HT-29 (cell line): ENCODE results near the gene MIAT. TPM values are rescaled to one million over a fixed set of nuclear protein-coding genes. Genes with fewer than 3 reads are reported as not detected.
"Not testable (repeated sequence)": the region's sequence is repeated elsewhere in the genome, so short reads cannot be mapped to it uniquely, and the experiment has no call there.

Experiments used
- DNase-seq: peaks from one replicate; pipeline ENCODE4 v3.0.0-alpha.2; 2015; ENCODE audit warnings: low spot score
- total RNA-seq: library from RNA; depleted of rRNA; stranded (reverse); fragments of >200 nt; shearing (Covaris generic); gene quantifications from 2 replicates; pipeline ENCODE4 v1.2.3, GENCODE V29; 2014

Gene MIAT
- total RNA-seq, 1 experiment from 2014 or later = 0.23 TPM

GRCh38 chr22:26700462-26700861 lies 43.1 kb downstream of the MIAT start:
- no peak for DNase-seq

DNA sequence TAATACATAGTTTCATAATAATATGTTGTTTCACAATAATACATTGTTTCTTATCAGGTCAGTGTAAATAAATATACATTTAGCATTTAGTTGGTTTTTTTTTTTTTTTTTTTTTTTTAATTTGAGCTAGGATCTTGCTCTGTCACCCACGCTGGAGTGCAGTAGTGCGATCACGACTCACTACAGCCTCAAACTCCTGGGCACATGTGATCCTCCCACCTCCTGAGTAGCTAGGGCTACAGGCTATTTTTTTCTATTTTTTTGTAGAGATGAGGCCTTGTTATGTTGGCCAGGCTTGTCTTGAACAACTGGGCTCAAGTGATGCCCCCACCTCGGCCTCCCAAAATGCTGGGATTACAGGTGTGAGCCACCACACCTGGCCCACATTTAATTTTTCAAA lies 43.5 kb downstream of the MIAT start:
- no peak for DNase-seq

- no peak for DNase-seq
Measured at GRCh38 chr22:26701323-26701722, 43.9 kb downstream of the MIAT start.

- DNase-seq = no peak
Measured at GRCh38 chr22:26702906-26703830, 45.8 kb downstream of the MIAT start.

DNA sequence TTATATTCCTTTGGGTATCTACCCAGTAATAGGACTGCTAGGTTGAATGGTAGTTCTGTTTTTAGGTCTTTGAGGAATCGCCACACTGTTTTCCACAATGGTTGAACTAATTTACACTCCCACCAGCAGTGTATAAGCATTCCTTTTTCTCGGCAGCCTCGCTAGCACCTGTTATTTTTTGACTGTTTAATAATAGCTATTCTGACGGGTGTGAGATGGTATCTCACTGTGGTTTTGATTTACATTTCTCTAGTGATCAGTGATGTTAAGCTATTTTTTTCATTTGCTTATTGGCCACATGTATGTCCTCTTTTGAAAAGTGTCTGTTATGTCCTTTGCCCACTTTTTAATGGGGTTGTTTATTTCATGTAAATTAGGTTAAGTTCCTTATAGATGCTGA lies 48.0 kb downstream of the MIAT start:
- DNase-seq = not testable (repeated sequence)

GRCh38 chr22:26707090-26707489 lies 49.7 kb downstream of the MIAT start:
- no peak for DNase-seq

DNA sequence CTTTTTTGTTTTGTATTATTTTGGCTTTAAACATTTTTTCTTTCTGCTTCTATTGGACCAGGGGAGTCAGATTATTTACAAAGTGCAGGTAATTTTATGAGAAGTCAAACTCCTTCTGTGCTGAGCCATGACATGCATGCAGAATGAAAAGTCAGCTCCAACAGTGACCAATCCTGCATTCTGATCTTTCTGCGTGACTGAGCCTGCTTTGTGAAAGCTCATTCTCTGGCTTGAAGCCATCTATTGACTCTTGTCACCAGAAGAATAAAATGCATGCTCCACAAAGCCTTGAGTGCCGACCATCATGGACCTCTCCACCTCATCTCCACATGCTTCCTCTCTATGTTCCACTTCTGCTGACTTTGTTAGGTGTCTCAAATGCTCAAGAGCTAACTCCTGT lies 50.2 kb downstream of the MIAT start:
- no peak for DNase-seq

DNA sequence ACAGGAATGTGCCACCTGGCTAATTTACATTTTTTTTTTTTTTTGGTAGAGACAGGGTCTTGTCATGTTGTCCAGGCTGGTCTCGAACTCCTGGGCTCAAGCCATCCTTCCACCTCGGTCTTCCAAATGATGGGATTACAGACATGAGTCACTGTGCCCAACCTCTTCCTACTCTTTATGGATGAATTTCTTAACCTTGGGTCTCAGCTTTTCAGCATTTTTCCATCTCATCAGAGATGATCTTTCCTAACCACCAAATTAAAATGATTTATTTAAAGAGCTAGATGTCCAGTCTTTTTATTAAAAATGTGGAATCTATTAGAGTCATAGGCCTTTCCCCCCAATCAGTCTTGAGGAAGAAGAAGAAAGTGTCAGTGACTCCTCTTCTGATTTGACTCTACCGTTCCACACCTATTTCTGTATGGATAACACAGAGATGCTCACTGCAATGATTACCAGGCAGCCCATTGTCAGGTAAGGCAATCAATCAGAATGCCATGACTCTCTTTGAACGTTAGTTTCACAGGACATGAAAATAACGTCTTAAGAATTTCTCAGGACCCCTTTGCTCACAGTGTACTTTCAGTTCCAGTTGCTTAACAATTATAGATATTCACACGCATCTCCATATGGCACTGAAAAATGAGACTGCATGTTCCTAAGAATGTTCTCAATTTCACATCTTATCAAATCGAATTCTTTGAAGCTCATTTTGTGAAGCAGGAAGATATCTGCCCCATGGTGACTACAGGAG lies 51.0 kb downstream of the MIAT start:
- DNase-seq = no peak

DNA sequence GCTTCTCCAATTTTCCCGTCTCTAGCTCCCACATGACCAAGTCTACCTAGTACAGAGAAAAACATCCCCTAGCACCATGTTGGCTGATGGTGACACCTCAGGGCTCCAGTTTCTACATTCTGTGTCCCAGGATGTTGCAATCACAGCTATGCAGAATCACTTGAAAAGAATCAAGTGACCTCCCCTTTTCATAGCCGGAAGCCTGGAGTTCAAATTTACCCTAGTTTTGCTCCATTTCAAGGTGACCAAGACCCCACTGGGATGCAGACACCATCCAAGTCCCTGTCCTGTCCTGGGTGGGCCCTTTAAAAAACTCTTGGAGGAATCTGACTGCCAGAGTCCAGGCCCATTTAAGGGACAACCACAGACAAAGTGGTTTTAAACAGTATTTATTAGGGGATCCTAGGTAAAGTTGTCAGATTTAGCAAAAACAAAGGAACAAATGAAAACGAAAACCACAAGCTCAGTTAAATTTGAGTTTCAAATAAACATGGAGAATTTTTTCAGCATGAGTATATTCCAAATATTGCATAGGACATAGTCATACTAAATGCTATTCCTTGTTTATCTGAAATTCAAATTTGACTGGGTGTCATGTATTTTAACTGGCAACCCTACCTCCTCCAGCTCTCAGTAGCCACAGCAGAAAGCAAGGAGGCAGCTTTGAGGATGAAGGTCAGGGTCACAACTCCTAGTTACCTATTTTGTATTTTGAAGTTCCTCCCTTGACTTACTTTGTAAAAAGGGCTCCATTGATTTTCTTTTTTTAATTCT lies 52.4 kb downstream of the MIAT start:
- no peak for DNase-seq

DNA sequence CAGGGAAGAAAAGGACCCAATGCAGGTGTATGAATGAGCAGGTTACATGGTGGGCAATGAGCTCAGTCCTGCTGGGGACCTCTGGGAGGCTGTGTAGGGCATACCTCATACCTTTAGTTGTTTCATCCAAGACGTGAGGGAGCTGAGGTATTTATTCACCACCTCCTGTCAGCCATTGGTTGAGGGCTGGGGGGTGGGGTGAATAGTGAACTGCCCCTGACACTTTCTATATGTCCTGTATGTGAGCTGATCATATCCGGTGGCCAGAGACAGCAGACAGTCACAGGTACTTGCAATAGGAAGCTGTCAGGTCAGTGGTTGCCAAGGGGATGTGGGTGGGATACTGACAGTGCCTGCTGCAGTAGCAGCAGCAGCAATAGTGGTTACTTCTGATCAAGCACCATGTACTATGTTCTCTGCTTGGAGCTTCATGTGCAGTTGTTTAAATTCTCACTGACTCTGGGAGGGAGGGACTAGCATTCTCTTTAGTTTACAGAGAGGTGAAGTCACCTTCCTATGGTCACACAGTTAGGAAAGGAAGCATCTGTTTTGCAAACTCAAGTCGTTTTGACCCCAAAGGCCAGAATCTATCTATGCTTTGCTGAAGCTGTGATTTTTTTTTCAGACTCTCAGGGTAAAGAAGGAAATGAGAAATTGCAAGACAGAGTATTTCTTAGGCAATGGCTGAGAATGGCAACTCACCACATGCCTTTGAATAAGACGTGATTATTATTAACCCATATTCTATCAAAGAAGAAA lies 54.0 kb downstream of the MIAT start:
- DNase-seq = no peak

DNA sequence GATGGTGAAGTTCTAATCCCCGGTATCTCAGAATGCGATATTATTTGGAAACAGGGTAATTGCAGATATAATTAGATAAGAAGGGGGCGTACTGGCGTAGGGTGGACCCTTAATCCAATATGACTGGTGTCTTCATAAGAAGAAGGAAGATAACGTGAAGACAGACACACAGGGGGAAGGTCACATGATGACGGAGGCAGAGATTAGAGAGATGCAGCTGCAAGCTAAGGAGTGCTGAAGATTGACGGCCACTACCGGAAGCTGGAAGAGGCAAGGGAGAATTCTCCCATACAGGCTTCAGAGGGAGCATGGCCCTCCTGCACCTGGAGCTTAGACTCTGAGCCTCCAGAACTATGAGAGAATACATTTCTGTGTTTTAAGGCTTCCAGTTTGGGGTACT lies 54.8 kb downstream of the MIAT start:
- no peak for DNase-seq

DNA sequence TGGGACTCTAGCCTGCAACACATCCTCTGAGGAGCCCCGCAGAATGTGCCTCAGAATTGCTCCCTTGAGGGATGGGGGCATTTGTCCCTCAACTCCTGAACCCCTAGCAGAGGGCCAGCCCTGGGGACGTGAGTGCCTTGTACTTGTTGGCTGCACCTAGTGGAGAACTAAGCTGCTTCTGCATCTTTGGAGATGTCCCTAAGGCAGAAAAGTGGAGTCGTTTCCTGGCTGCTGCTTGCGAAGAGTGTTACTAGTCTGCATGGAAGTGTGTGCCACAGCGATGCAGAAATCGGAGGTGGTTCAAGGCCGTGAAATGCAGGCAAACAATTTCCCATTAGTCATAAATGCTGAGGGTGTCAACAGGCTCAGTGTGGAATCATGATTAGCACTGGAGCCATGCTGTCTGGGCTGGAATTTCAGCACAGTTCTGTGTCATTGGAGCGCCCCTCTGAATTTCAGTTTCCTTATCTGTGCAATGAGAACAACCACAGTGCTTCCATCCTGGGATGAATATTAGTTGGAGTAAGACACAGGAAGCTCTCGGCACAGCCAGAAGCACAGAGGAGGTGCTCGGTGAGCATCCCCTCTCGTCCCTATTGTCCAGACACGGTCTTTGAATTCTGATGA lies 56.5 kb downstream of the MIAT start:
- DNase-seq = no peak

DNA sequence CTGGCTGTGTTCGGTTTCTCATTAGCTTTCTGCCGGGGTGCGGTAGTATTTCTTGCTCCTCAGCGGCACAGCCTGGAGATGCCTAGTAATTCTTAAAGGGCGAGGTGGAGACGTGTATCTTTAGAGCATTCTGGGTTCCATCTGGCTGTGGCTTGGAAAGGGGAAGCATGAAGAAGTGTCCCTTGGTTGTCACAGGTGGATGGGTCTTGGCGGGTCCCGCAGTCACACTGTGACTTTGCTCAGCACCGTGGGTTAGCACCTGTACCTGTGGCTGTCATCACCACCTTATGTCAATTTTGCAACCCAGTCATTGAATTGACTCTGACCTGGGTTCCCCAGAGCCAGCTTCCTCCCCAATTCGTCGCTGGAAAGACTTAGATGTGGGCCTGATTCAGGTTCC lies 57.6 kb downstream of the MIAT start:
- DNase-seq = no peak

DNA sequence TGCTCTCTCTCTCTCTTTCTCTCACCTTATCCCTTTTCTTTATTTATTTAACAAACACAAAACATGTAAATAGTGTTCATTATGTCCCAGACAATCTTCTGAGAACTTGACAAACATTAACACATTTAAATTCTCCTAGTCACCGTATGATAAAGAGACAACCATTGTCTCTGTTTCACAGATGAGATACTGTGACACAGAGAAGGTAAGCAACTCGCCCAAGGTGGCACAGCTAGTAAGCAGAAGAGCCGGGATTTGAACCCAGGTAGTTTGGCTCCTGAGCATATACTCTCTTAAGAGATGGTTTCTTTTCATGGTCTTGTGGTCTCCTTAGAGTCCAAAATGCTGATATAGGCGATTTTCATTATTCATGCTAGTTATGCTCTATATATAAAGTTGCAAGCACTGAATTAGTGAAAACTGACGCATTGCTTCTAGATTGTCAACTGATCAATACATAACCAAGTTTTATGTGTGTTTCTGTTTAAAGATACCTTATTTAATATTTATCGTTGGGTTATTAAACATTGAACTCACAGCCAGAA lies 58.1 kb downstream of the MIAT start:
- DNase-seq = no peak

DNA sequence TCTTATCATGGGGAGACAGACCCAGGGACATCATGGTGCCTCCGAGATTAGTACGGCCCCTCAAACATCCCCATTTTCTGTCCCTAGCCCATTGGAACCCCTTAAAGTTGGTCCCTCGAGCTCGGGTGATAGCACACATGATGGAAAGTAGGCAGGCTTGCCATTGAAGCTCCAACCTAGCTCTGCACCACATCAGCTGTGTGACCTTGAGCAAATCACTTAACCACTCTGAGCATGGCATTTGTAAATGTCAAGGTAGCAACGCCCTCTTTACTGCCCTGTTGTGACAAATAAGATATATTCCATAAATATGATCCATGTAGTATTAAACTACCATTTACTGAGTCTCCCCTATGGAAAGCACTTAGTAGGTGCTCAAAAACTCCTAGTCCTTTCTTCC lies 61.1 kb downstream of the MIAT start:
- no peak for DNase-seq

- no peak for DNase-seq
Measured at GRCh38 chr22:26718905-26719304, 61.5 kb downstream of the MIAT start.

DNA sequence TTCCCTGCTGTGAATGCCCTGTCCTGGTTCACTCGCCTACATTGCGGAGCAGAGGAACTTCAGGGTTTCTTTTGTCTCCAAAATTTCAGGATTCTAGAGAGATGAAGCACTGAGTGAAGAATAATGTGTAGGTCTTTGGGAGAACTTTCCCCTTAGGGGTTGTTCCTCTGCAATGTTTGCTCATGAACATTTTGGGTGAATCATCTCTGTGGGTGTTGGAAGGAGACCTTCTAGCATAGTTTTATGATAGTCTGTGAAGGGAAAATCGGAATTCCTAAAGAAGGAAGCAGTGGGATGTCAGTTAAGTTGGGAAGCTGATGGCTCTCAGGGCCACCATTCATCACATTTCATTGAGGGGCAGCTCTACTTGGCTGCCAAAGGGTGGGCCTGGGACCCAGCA lies 64.8 kb downstream of the MIAT start:
- no peak for DNase-seq

- DNase-seq = no peak
Measured at GRCh38 chr22:26724414-26724813, 67.0 kb downstream of the MIAT start.

GRCh38 chr22:26725012-26725676 lies 67.8 kb downstream of the MIAT start:
- no peak for DNase-seq
